NB4 (cell line): ENCODE data around the gene TP53BP1.
"Not testable (repeated sequence)": the region's sequence is repeated elsewhere in the genome, so short reads cannot be mapped to it uniquely, and the experiment has no call there.

Experiments
- CTCF ChIP-seq: IDR thresholded peaks from one replicate; pipeline ENCODE4 v1.5.1; 2012; ENCODE audit warnings: low read depth, low read length
- MAX ChIP-seq: IDR thresholded peaks from 2 replicates; pipeline ENCODE4 v1.6.1; 2011; ENCODE audit warnings: low read depth, low read length
- POLR2A ChIP-seq: IDR thresholded peaks from 2 replicates; pipeline ENCODE4 v1.6.1; 2011; ENCODE audit warnings: mild to moderate bottlenecking; ENCODE audit not compliant: insufficient read length; ENCODE audit errors: extremely low read depth

- TF ChIP-seq CTCF, POLR2A, MAX: not testable (repeated sequence)
Observed at GRCh38 chr15:43532826-43533225, 39.9 kb upstream of the TP53BP1 start.
